Liver (tissue), 3 donors: ENCODE results near the gene CEP126.

ENCODE experiments used
- EGR1 ChIP-seq, 2 donors: IDR thresholded peaks; 2 replicates each; pipeline ENCODE4 v1.6.1; 2016 to 2018; ENCODE audit warnings: antibody characterized with exemption in 2 of 2, low read depth in 2 of 2
- FOXA1 ChIP-seq: IDR thresholded peaks from 2 replicates; pipeline ENCODE4 v1.6.1; 2016; ENCODE audit warnings: antibody characterized with exemption
- GABPA ChIP-seq, 2 donors: IDR thresholded peaks in 1 of 2; conservative IDR thresholded peaks in 1 of 2; 2 replicates each; pipeline ENCODE4 v1.6.1; 2016; ENCODE audit warnings: antibody characterized with exemption in 2 of 2, mild to moderate bottlenecking in 1 of 2, moderate library complexity in 1 of 2
- HNF4A ChIP-seq, 2 donors: conservative IDR thresholded peaks; 2 replicates each; pipeline ENCODE4 v1.6.1; 2016; ENCODE audit warnings: antibody characterized with exemption in 2 of 2, mild to moderate bottlenecking in 2 of 2
- RAD21 ChIP-seq, 2 donors: IDR thresholded peaks; 2 replicates each; pipeline ENCODE4 v1.6.1; 2016; ENCODE audit warnings: antibody characterized with exemption in 2 of 2, mild to moderate bottlenecking in 2 of 2
- TAF1 ChIP-seq: conservative IDR thresholded peaks from 2 replicates; pipeline ENCODE4 v1.6.1; 2016; ENCODE audit warnings: antibody characterized with exemption, mild to moderate bottlenecking
- YY1 ChIP-seq: IDR thresholded peaks from 2 replicates; pipeline ENCODE4 v1.6.1; 2016; ENCODE audit warnings: antibody characterized with exemption, mild to moderate bottlenecking
- TF ChIP-seq, protein P1 (sequence below): fragments of 150-350 bp; IDR thresholded peaks from 2 replicates; pipeline ENCODE4 v1.5.1; 2017; ENCODE audit warnings: improper control_type of control experiment, low read depth, low read length; ENCODE audit not compliant: missing input control
- TF ChIP-seq, protein P2 (sequence below): IDR thresholded peaks from 2 replicates; pipeline ENCODE4 v1.6.1; 2016; ENCODE audit warnings: antibody characterized with exemption
- TF ChIP-seq, protein P3 (sequence below): IDR thresholded peaks from 2 replicates; pipeline ENCODE4 v1.6.1; 2016; ENCODE audit warnings: antibody characterized with exemption
- donor health status: healthy.
- donor health status: healthy.

DNA sequence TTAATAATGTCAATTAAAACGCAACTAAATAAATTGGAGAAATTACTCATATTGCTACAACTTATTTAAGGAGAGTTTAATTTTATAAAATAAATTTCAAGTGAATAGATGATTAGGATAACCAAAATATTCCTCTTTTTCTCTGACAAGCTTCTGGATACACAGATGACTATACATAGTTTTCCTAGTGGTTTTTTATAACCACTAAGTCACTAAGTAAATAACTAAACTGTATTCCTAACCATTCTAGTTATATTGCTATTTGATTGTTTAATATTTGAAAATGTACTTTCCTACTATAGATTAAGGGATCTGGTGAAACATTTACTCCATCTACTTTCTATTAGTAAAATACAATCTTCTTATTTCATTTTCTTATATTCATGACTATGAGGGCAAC, 6.2 kb downstream of the CEP126 start:
- TF ChIP-seq, protein P1, sequence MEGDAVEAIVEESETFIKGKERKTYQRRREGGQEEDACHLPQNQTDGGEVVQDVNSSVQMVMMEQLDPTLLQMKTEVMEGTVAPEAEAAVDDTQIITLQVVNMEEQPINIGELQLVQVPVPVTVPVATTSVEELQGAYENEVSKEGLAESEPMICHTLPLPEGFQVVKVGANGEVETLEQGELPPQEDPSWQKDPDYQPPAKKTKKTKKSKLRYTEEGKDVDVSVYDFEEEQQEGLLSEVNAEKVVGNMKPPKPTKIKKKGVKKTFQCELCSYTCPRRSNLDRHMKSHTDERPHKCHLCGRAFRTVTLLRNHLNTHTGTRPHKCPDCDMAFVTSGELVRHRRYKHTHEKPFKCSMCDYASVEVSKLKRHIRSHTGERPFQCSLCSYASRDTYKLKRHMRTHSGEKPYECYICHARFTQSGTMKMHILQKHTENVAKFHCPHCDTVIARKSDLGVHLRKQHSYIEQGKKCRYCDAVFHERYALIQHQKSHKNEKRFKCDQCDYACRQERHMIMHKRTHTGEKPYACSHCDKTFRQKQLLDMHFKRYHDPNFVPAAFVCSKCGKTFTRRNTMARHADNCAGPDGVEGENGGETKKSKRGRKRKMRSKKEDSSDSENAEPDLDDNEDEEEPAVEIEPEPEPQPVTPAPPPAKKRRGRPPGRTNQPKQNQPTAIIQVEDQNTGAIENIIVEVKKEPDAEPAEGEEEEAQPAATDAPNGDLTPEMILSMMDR = no peak
- TF ChIP-seq RAD21 (IDR thresholded peaks at IDR 0.05) (no peak), TAF1 (no peak), YY1 (no peak), EGR1 (IDR thresholded peaks at IDR 0.05; ENCODE audit: low read depth in 2 of 2) (no peak), FOXA1 (no peak), HNF4A (conservative IDR thresholded peaks at IDR 0.05) (no peak), GABPA (IDR thresholded peaks at IDR 0.05 in 1 of 2, conservative IDR thresholded peaks at IDR 0.05 in 1 of 2) (no peak)
- TF ChIP-seq, protein P2, sequence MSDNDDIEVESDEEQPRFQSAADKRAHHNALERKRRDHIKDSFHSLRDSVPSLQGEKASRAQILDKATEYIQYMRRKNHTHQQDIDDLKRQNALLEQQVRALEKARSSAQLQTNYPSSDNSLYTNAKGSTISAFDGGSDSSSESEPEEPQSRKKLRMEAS = no peak
- TF ChIP-seq, protein P3, sequence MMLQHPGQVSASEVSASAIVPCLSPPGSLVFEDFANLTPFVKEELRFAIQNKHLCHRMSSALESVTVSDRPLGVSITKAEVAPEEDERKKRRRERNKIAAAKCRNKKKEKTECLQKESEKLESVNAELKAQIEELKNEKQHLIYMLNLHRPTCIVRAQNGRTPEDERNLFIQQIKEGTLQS = no peak
